ENCODE results near the gene FAM120B. TPM values are rescaled to one million over a fixed set of nuclear protein-coding genes. Genes with fewer than 3 reads are reported as not detected.

FAM120B gene
- total RNA-seq, 1 experiment from 2014 or later: 25.2 TPM

GRCh38 chr6:170423814-170424603 lies 117.5 kb downstream of the FAM120B start:
- Histone ChIP-seq H3K9me2 (ENCODE audit: insufficient read depth) (no peaks in the 10 kb centered on the region), H3K27ac (ENCODE audit: low read depth, low read length) (no peak overlapping the region), H3K9ac (ENCODE audit: low read length) (no peak overlapping the region), H3K4me2 (ENCODE audit: low read length) (no peak overlapping the region), H3K36me3 (ENCODE audit: control insufficient read depth in 1 of 2, insufficient read depth in 2 of 2, low read length in 2 of 2) (no peaks in the 10 kb centered on the region), H3K27me3 (ENCODE audit: insufficient read depth, low read length) (peaks cover 18% of the 10 kb centered on the region; the same call in 1 of the 2 replicates), H4K20me1 (ENCODE audit: insufficient read depth) (no peaks in the 10 kb centered on the region), H2AFZ (ENCODE audit: low read depth, low read length, poor library complexity, severe bottlenecking) (no peak overlapping the region), H3K4me3 (replicated peaks in 1 of 2; ENCODE audit: low read depth in 1 of 2, low read length in 2 of 2) (no peak overlapping the region), H3K79me2 (ENCODE audit: insufficient read depth, low read length) (no peaks in the 10 kb centered on the region), H3K4me1 (ENCODE audit: control insufficient read depth in 1 of 2, insufficient read depth in 2 of 2, low read length in 2 of 2) (no peaks in the 10 kb centered on the region), H3K9me3 (ENCODE audit: control insufficient read depth in 1 of 2, insufficient read depth in 1 of 2, low read depth in 1 of 2, low read length in 2 of 2) (no peaks in the 10 kb centered on the region)
- ChIA-PET RAD21 (ENCODE audit: low non-redundant PET in 1 of 2, low total read pairs in 2 of 2, uncharacterized antibody in 2 of 2, unreplicated experiment in 2 of 2) (no interaction called here), POLR2A (no interaction called here), CTCF (no interaction called here)
- DNase-seq (ENCODE audit: low read depth, low spot score) (no peak), ATAC-seq (peak; percentile 20; the same call in 1 of the 2 replicates)
- intact Hi-C loops (cut with micrococcal nuclease): no loop called here
- TF ChIP-seq SRF (IDR thresholded peaks at IDR 0.05; ENCODE audit: low read depth) (no peak), SP1 (IDR thresholded peaks at IDR 0.05; ENCODE audit: low read depth) (no peak), FOSL1 (IDR thresholded peaks at IDR 0.05; ENCODE audit: low read depth) (no peak), YY1 (IDR thresholded peaks at IDR 0.05; ENCODE audit: extremely low read depth, insufficient replicate concordance, low read depth, low read length) (no peak), EZH2phosphoT487 (IDR thresholded peaks at IDR 0.05; ENCODE audit: borderline replicate concordance) (no peak), MAX (IDR thresholded peaks at IDR 0.05) (no peak), SIN3A (IDR thresholded peaks at IDR 0.05; ENCODE audit: low read depth) (no peak), EGR1 (IDR thresholded peaks at IDR 0.05; ENCODE audit: low read depth) (no peak), ZNF274 (IDR thresholded peaks at IDR 0.05; ENCODE audit: low read depth, low read length) (no peak), TCF7L2 (IDR thresholded peaks at IDR 0.05; ENCODE audit: borderline replicate concordance, extremely low read depth, insufficient read depth, insufficient read length) (no peak), JUND (IDR thresholded peaks at IDR 0.05) (no peak), ZFX (IDR thresholded peaks at IDR 0.05) (no peak), CBX3 (IDR thresholded peaks at IDR 0.05; ENCODE audit: low read depth) (no peak), POLR2AphosphoS5 (IDR thresholded peaks at IDR 0.05; ENCODE audit: low read depth, low read length) (no peak), POLR2A (IDR thresholded peaks at IDR 0.05; ENCODE audit: borderline replicate concordance, extremely low read depth, insufficient read depth, insufficient read length) (no peak), ELF1 (IDR thresholded peaks at IDR 0.05; ENCODE audit: borderline replicate concordance, low read depth) (no peak), ZBTB33 (IDR thresholded peaks at IDR 0.05; ENCODE audit: extremely low read depth, insufficient replicate concordance, low read length) (no peak), EZH2 (IDR thresholded peaks at IDR 0.05) (no peak)
- TF ChIP-seq, protein P1, sequence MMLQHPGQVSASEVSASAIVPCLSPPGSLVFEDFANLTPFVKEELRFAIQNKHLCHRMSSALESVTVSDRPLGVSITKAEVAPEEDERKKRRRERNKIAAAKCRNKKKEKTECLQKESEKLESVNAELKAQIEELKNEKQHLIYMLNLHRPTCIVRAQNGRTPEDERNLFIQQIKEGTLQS (IDR thresholded peaks at IDR 0.05): no peak
- TF ChIP-seq, protein P2, sequence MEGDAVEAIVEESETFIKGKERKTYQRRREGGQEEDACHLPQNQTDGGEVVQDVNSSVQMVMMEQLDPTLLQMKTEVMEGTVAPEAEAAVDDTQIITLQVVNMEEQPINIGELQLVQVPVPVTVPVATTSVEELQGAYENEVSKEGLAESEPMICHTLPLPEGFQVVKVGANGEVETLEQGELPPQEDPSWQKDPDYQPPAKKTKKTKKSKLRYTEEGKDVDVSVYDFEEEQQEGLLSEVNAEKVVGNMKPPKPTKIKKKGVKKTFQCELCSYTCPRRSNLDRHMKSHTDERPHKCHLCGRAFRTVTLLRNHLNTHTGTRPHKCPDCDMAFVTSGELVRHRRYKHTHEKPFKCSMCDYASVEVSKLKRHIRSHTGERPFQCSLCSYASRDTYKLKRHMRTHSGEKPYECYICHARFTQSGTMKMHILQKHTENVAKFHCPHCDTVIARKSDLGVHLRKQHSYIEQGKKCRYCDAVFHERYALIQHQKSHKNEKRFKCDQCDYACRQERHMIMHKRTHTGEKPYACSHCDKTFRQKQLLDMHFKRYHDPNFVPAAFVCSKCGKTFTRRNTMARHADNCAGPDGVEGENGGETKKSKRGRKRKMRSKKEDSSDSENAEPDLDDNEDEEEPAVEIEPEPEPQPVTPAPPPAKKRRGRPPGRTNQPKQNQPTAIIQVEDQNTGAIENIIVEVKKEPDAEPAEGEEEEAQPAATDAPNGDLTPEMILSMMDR (IDR thresholded peaks at IDR 0.05 in 2 of 3, conservative IDR thresholded peaks at IDR 0.05 in 1 of 3; ENCODE audit: borderline replicate concordance in 1 of 3, insufficient read depth in 1 of 3, low read depth in 2 of 3, low read length in 2 of 3): no peak
- BruUV-seq (replicated peaks): no TSS peak

Data from HCT116 (cell line).